ENCODE data around the gene ANKRD16.
"Not testable (repeated sequence)": the region's sequence is repeated elsewhere in the genome, so short reads cannot be mapped to it uniquely, and the experiment has no call there.

The ANKRD16 gene

GRCh38 chr10:5862360-5862961 lies 27.2 kb downstream of the ANKRD16 start:
- Histone ChIP-seq H3K36me3 (ENCODE audit: insufficient read depth, low read length) (no peaks in the 10 kb centered on the region), H3K4me3 (no peak overlapping the region), H3K9ac (ENCODE audit: insufficient read length) (no peak overlapping the region), H3K9me3 (ENCODE audit: low read depth, low read length) (no peaks in the 10 kb centered on the region), H3K27ac (no peak overlapping the region)
- TF ChIP-seq EZH2 (IDR thresholded peaks at IDR 0.05) (no peak), POLR2AphosphoS5 (IDR thresholded peaks at IDR 0.05; ENCODE audit: borderline replicate concordance, low read depth, low read length) (no peak), FOXP2 (optimal IDR thresholded peaks at IDR 0.05; ENCODE audit: control extremely low read depth, extremely low read length, insufficient read depth) (no peak)
- no peak for DNase-seq (ENCODE audit: low read depth, low spot score)

GRCh38 chr10:5860066-5860465 lies 29.6 kb downstream of the ANKRD16 start:
- Histone ChIP-seq H3K9me3 (ENCODE audit: low read depth, low read length) (no peaks in the 10 kb centered on the region), H3K27ac (no peak overlapping the region), H3K4me3 (no peak overlapping the region), H3K9ac (ENCODE audit: insufficient read length) (no peak overlapping the region), H3K36me3 (ENCODE audit: insufficient read depth, low read length) (no peaks in the 10 kb centered on the region)
- TF ChIP-seq EZH2 (IDR thresholded peaks at IDR 0.05) (no peak), FOXP2 (optimal IDR thresholded peaks at IDR 0.05; ENCODE audit: control extremely low read depth, extremely low read length, insufficient read depth) (no peak), POLR2AphosphoS5 (IDR thresholded peaks at IDR 0.05; ENCODE audit: borderline replicate concordance, low read depth, low read length) (no peak)
- no peak for DNase-seq (ENCODE audit: low read depth, low spot score)

DNA sequence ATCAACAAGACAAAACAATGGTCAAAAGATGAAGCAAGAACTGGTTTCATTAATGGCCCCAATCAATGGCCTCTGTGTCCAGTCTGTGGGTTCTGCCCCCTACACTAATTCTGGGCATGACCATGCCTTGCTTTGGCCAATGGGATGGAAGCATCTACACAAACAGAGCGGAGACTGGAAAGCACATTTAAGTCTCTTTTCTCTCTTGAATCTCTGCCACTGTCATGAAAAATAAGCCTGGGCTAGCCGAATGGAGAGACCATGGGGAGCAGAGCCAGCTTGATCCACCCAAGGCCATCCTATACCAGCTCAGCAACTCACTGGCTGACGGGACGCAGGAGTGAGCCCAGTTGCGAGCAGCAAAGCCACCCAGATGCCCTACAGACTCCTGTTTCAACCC lies 30.9 kb downstream of the ANKRD16 start:
- no peak for DNase-seq (ENCODE audit: low read depth, low spot score)
- no peak overlapping the region for H3K9ac ChIP-seq (ENCODE audit: insufficient read length)
- no peaks in the 10 kb centered on the region for H3K9me3 ChIP-seq (ENCODE audit: low read depth, low read length)
- no peak overlapping the region for H3K27ac ChIP-seq
- no peak for TF ChIP-seq EZH2 (IDR thresholded peaks at IDR 0.05)
- H3K4me3 ChIP-seq: no peak overlapping the region
- H3K36me3 ChIP-seq (ENCODE audit: insufficient read depth, low read length): no peaks in the 10 kb centered on the region

DNA sequence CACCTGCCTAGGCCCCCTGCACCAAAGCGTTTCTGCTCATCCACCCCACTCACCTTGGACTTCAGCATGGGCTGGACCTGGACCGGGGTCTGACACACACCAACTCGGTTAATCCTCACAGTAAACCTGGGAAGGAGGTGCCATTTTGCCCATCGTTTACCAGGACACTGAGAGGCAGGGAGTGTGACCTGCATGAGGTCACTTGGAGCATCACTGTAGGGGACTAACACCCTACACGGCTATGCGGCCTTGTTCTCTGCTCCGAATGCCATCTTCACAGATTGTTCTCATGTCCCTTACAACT lies 33.0 kb downstream of the ANKRD16 start:
- H3K9me3 ChIP-seq (ENCODE audit: low read depth, low read length): no peaks in the 10 kb centered on the region
- H3K4me3 ChIP-seq: no peak overlapping the region
- no peak for DNase-seq (ENCODE audit: low read depth, low spot score)
- no peaks in the 10 kb centered on the region for H3K36me3 ChIP-seq (ENCODE audit: insufficient read depth, low read length)
- TF ChIP-seq EZH2 (IDR thresholded peaks at IDR 0.05) (no peak), FOXP2 (optimal IDR thresholded peaks at IDR 0.05; ENCODE audit: control extremely low read depth, extremely low read length, insufficient read depth) (no peak), POLR2AphosphoS5 (IDR thresholded peaks at IDR 0.05; ENCODE audit: borderline replicate concordance, low read depth, low read length) (no peak)
- H3K9ac ChIP-seq (ENCODE audit: insufficient read length): no peak overlapping the region
- H3K27ac ChIP-seq: no peak overlapping the region

- no peak for DNase-seq (ENCODE audit: low read depth, low spot score)
- no peak for TF ChIP-seq FOXP2 (optimal IDR thresholded peaks at IDR 0.05; ENCODE audit: control extremely low read depth, extremely low read length, insufficient read depth)
- TF ChIP-seq POLR2AphosphoS5 (IDR thresholded peaks at IDR 0.05; ENCODE audit: borderline replicate concordance, low read depth, low read length): no peak
- no peak for TF ChIP-seq EZH2 (IDR thresholded peaks at IDR 0.05)
- H3K27ac ChIP-seq: no peak overlapping the region
- no peaks in the 10 kb centered on the region for H3K9me3 ChIP-seq (ENCODE audit: low read depth, low read length)
- no peak overlapping the region for H3K9ac ChIP-seq (ENCODE audit: insufficient read length)
- H3K36me3 ChIP-seq (ENCODE audit: insufficient read depth, low read length): no peaks in the 10 kb centered on the region
- no peak overlapping the region for H3K4me3 ChIP-seq
Measured at GRCh38 chr10:5855979-5856700, 33.6 kb downstream of the ANKRD16 start.

DNA sequence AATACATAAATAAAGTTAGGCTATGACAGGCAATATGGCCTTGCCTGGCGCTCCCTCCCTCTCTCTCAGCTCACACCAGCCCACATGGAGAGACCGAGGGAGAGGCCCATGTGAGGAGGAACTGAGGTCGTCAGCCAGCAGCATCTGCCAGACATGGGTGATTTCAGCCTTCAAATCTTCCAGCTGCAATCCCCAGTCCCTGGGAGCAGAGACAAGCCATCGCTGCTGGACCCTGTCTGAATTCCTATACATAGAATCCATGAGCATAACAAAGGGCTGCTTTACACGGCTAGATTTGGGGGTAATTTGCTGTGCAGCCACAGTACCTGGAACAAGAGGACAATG lies 35.6 kb downstream of the ANKRD16 start:
- TF ChIP-seq POLR2AphosphoS5 (IDR thresholded peaks at IDR 0.05; ENCODE audit: borderline replicate concordance, low read depth, low read length): no peak
- TF ChIP-seq FOXP2 (optimal IDR thresholded peaks at IDR 0.05; ENCODE audit: control extremely low read depth, extremely low read length, insufficient read depth): no peak
- no peak for TF ChIP-seq EZH2 (IDR thresholded peaks at IDR 0.05)
- Histone ChIP-seq H3K9me3 (ENCODE audit: low read depth, low read length) (no peaks in the 10 kb centered on the region), H3K4me3 (no peak overlapping the region), H3K36me3 (ENCODE audit: insufficient read depth, low read length) (no peaks in the 10 kb centered on the region), H3K27ac (no peak overlapping the region), H3K9ac (ENCODE audit: insufficient read length) (no peak overlapping the region)
- DNase-seq (ENCODE audit: low read depth, low spot score): no peak

DNA sequence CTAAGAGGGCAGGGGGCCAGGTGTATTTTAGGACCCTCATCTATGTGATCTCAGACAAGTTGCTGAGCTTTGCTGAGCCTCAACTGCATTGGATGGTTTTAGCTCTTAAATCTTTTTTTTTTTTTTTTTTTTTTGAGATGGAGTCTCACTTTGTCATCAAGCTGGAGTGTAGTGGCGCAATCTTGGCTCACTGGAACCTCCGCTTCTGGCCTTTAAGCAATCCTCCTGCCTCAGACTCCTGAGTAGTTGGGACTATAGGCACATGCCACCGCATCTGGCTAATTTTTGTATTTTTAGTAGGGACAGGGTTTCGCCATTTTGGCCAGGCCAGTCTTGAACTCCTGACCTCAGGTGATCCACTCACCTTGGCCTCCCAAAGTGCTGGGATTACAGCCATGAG lies 43.0 kb downstream of the ANKRD16 start:
- not testable (repeated sequence) for H3K4me3 ChIP-seq; DNase-seq (ENCODE audit: low read depth, low spot score); H3K36me3 ChIP-seq (ENCODE audit: insufficient read depth, low read length); H3K9me3 ChIP-seq (ENCODE audit: low read depth, low read length); H3K9ac ChIP-seq (ENCODE audit: insufficient read length); H3K27ac ChIP-seq

DNA sequence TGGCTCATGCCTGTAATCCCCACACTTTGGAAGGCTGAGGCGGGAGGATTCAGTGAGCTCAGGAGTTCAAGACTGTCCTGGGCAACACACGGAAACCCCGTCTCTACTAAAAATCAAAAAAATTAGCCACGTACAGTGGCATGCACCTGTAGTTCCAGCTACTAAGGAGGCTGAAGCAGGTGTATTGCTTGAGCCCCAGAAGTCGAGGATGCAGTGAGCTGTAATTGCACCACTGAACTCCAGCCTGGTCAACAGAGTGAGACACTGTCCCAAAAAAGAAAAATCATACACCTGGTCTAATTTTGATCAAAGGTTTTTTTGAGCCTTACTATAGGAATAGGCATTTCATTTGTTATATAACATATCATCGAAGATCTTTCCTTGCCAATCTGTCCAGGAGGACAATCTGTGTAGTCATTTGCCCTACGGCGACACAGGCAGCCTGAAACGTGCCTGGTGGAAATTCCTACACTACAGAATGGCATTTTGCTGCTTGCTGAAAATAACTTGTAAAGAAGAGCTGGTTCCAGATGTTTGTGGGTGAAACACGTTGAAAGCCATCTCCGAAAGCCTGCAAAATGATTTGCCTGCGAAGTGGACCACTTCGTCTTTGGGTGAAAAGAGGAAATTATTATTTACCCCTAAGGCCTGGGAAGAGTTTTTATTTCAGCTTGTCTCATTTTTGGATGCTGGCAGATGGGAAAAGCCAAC lies 45.2 kb downstream of the ANKRD16 start:
- H3K27ac ChIP-seq: no peak overlapping the region
- H3K36me3 ChIP-seq (ENCODE audit: insufficient read depth, low read length): no peaks in the 10 kb centered on the region
- DNase-seq (ENCODE audit: low read depth, low spot score): no peak
- no peak for TF ChIP-seq EZH2 (IDR thresholded peaks at IDR 0.05)
- no peak for TF ChIP-seq FOXP2 (optimal IDR thresholded peaks at IDR 0.05; ENCODE audit: control extremely low read depth, extremely low read length, insufficient read depth)
- no peak for TF ChIP-seq POLR2AphosphoS5 (IDR thresholded peaks at IDR 0.05; ENCODE audit: borderline replicate concordance, low read depth, low read length)
- H3K4me3 ChIP-seq: no peak overlapping the region
- H3K9me3 ChIP-seq (ENCODE audit: low read depth, low read length): no peaks in the 10 kb centered on the region
- H3K9ac ChIP-seq (ENCODE audit: insufficient read length): no peak overlapping the region

Measured in SK-N-MC (cell line).